SU-DHL-6 (cell line): ENCODE measurements around the gene MDM2.

ENCODE experiments used
- CTCF ChIP-seq: fragments of 200-600 bp; sonication (generic); IDR thresholded peaks from one replicate; pipeline ENCODE4 v1.5.1; 2017; ENCODE audit warnings: antibody characterized with exemption, mild to moderate bottlenecking, low read length, moderate library complexity; ENCODE audit not compliant: insufficient read depth, poor library complexity, severe bottlenecking
- EZH2phosphoT487 ChIP-seq: fragments of 200-600 bp; sonication (generic), shearing (Covaris generic); conservative IDR thresholded peaks from 2 replicates; pipeline ENCODE4 v1.6.1; 2018; ENCODE audit warnings: mild to moderate bottlenecking, antibody characterized with exemption, low read length, moderate library complexity, mixed read lengths

GRCh38 chr12:68766646-68767045 lies 41.3 kb upstream of the MDM2 start:
- TF ChIP-seq EZH2phosphoT487, result no peak
- TF ChIP-seq CTCF, result no peak
